ENCODE data around the gene CCDC32.

Gene CCDC32

DNA sequence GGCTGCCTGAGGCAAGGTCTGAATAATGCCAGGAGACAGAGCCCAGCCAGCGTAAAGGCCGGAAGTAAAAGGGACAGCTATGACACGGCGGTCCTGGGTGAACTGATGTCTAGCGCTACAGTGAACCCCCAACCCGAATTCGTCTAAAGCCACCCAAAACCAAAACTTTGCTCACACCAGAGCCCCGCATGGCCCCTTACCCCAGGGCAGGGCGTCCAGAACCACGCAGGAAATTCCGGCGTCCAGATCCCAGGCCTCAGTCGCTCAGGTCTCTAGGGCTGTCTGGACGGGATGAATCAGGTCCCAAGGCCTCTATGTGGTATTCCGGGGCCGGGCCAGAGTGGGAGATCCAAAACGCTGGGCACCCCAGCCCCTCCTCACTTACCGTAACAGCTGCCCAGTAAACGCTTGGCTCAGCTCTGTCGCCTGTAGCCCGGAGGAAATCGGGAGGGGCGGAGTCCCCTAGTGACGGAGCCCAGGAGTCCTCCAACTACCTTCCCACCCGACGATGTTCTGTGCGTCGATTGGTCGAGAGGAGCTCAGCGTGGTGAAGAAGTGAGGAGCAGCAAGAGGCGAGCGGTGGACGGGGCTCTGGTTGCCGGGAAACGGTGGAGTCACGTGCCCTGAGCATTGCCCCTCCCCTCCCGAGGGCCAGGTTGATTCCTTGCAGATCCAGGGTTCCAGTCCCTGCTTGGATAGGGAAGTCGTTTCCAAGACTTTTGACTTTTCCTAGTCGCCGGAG lies at the start of gene CCDC32:
Gene CCDC32 (minus strand): TSS at position 452 of the 742 bp plus-strand sequence. CDS start 2,027 bp downstream, outside the sequence.
- H3K9me3 ChIP-seq (replicated peaks; ENCODE audit: insufficient read depth, low read length): no peaks in the 10 kb centered on the region
- peaks cover 7% of the 10 kb centered on the region; the same call in 1 of the 2 replicates for H3F3A ChIP-seq (ENCODE audit: insufficient read depth, low read length)
- H3K9me2 ChIP-seq (replicated peaks; ENCODE audit: insufficient read depth, low read length): no peaks in the 10 kb centered on the region
- peak within 1 kb of the TSS; percentile 96 for H3K9ac ChIP-seq (ENCODE audit: low read length)
- H3K79me2 ChIP-seq (ENCODE audit: low read length): peaks cover 55% of the 10 kb centered on the region
- H2AFZ ChIP-seq (ENCODE audit: low read length): peak within 1 kb of the TSS; percentile 97
- H4K20me1 ChIP-seq (ENCODE audit: insufficient read depth, low read length): no peaks in the 10 kb centered on the region
- peaks cover 6% of the 10 kb centered on the region for H3K4me1 ChIP-seq (ENCODE audit: low read length)
- TF ChIP-seq EZH2phosphoT487 (IDR thresholded peaks at IDR 0.05; ENCODE audit: low read length): no peak
- TF ChIP-seq EZH2 (optimal IDR thresholded peaks at IDR 0.05; ENCODE audit: low read depth, low read length): no peak
- TF ChIP-seq, protein P1, sequence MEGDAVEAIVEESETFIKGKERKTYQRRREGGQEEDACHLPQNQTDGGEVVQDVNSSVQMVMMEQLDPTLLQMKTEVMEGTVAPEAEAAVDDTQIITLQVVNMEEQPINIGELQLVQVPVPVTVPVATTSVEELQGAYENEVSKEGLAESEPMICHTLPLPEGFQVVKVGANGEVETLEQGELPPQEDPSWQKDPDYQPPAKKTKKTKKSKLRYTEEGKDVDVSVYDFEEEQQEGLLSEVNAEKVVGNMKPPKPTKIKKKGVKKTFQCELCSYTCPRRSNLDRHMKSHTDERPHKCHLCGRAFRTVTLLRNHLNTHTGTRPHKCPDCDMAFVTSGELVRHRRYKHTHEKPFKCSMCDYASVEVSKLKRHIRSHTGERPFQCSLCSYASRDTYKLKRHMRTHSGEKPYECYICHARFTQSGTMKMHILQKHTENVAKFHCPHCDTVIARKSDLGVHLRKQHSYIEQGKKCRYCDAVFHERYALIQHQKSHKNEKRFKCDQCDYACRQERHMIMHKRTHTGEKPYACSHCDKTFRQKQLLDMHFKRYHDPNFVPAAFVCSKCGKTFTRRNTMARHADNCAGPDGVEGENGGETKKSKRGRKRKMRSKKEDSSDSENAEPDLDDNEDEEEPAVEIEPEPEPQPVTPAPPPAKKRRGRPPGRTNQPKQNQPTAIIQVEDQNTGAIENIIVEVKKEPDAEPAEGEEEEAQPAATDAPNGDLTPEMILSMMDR (IDR thresholded peaks at IDR 0.05; ENCODE audit: low read length): no peak
- H3K27me3 ChIP-seq (replicated peaks; ENCODE audit: insufficient read depth, low read length): no peaks in the 10 kb centered on the region
- peak within 1 kb of the TSS; percentile 91 for H3K4me2 ChIP-seq (ENCODE audit: low read depth, low read length)
- peak within 1 kb of the TSS; percentile 95 for H3K4me3 ChIP-seq (ENCODE audit: low read length)
- DNase-seq: peak; percentile 99
- H3K27ac ChIP-seq (ENCODE audit: low read length): peak within 1 kb of the TSS; percentile 72
- H3K36me3 ChIP-seq (replicated peaks; ENCODE audit: insufficient read depth, low read length): 0 out of 2 replicates have a peak, but pooled peaks cover 8% of the 10 kb centered on the region

DNA sequence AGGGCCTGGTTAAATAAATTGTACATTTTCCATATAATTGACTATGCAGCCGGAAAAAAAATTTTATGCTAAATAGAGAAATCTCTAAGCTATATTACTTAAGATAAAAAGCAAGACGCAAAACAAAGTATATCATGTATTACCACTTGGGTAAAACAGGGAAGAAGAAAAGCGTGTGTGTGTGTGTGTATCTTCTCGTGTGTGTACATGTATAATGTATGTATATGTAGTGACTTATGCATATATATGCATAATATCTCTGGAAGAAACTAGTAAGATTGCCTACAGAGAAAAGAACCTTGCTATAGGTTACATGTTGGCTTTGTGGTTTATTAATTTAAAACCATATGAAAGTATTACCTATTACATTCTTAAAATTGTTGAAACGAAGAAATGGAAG lies 48.2 kb upstream of the CCDC32 start:
- TF ChIP-seq EZH2 (optimal IDR thresholded peaks at IDR 0.05; ENCODE audit: low read depth, low read length): no peak
- TF ChIP-seq, protein P1 (IDR thresholded peaks at IDR 0.05; ENCODE audit: low read length): no peak
- no peak for TF ChIP-seq EZH2phosphoT487 (IDR thresholded peaks at IDR 0.05; ENCODE audit: low read length)
- Histone ChIP-seq H4K20me1 (ENCODE audit: insufficient read depth, low read length) (no peaks in the 10 kb centered on the region), H3K9me2 (replicated peaks; ENCODE audit: insufficient read depth, low read length) (no peaks in the 10 kb centered on the region)

DNA sequence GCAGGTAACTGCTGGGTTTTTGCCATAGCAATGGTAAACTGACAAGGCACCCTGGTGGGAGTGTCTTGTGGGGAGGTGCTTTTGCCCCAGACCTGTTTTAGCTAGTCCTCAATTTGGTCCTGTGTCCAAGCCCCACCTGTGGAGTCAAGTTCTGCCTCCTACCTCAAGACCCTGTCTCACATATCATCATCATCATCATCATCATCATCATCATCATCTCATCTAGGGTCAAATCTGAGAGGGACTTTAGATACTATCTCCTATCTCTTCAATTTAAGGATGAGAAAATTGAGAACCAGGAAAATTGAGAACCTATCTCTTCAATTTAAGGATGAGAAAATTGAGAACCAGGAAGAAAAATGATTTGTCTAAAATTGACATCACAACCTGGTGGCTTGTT lies 39.1 kb upstream of the CCDC32 start:
- H3K79me2 ChIP-seq (ENCODE audit: low read length): peaks cover 70% of the 10 kb centered on the region
- TF ChIP-seq, protein P1 (IDR thresholded peaks at IDR 0.05; ENCODE audit: low read length): no peak
- TF ChIP-seq EZH2phosphoT487 (IDR thresholded peaks at IDR 0.05; ENCODE audit: low read length) (no peak), EZH2 (optimal IDR thresholded peaks at IDR 0.05; ENCODE audit: low read depth, low read length) (no peak)

More for the DNA sequence above, 48.2 kb upstream of the CCDC32 start:
- Histone ChIP-seq H3K27me3 (replicated peaks; ENCODE audit: insufficient read depth, low read length) (no peaks in the 10 kb centered on the region), H3K36me3 (replicated peaks; ENCODE audit: insufficient read depth, low read length) (no peaks in the 10 kb centered on the region; the same call in 1 of the 2 replicates), H3F3A (ENCODE audit: insufficient read depth, low read length) (no peaks in the 10 kb centered on the region), H3K4me3 (ENCODE audit: low read length) (no peak overlapping the region), H3K9ac (ENCODE audit: low read length) (no peak overlapping the region), H2AFZ (ENCODE audit: low read length) (no peak overlapping the region), H3K4me1 (ENCODE audit: low read length) (no peaks in the 10 kb centered on the region), H3K27ac (ENCODE audit: low read length) (no peak overlapping the region), H3K4me2 (ENCODE audit: low read depth, low read length) (no peak overlapping the region), H3K79me2 (ENCODE audit: low read length) (no peaks in the 10 kb centered on the region), H3K9me3 (replicated peaks; ENCODE audit: insufficient read depth, low read length) (no peaks in the 10 kb centered on the region)
- DNase-seq: no peak

More for the DNA sequence above, 39.1 kb upstream of the CCDC32 start:
- no peaks in the 10 kb centered on the region for H3K9me3 ChIP-seq (replicated peaks; ENCODE audit: insufficient read depth, low read length)
- H4K20me1 ChIP-seq (ENCODE audit: insufficient read depth, low read length): no peaks in the 10 kb centered on the region
- no peak for DNase-seq
- no peaks in the 10 kb centered on the region for H3K27me3 ChIP-seq (replicated peaks; ENCODE audit: insufficient read depth, low read length)
- H3K4me1 ChIP-seq (ENCODE audit: low read length): no peaks in the 10 kb centered on the region
- H3K9ac ChIP-seq (ENCODE audit: low read length): no peak overlapping the region
- H2AFZ ChIP-seq (ENCODE audit: low read length): no peak overlapping the region
- H3K4me2 ChIP-seq (ENCODE audit: low read depth, low read length): no peak overlapping the region
- no peaks in the 10 kb centered on the region for H3F3A ChIP-seq (ENCODE audit: insufficient read depth, low read length)
- H3K4me3 ChIP-seq (ENCODE audit: low read length): no peak overlapping the region
- H3K27ac ChIP-seq (ENCODE audit: low read length): no peak overlapping the region
- no peaks in the 10 kb centered on the region; the same call in 1 of the 2 replicates for H3K36me3 ChIP-seq (replicated peaks; ENCODE audit: insufficient read depth, low read length)
- H3K9me2 ChIP-seq (replicated peaks; ENCODE audit: insufficient read depth, low read length): no peaks in the 10 kb centered on the region

All from MM.1S (cell line).